ENCODE results near the gene CNGA3. TPM values are rescaled to one million over a fixed set of nuclear protein-coding genes. Genes with fewer than 3 reads are reported as not detected.

The CNGA3 gene
- total and polyA plus RNA-seq, 2 donors: 0.05 to 0.09 TPM

DNA sequence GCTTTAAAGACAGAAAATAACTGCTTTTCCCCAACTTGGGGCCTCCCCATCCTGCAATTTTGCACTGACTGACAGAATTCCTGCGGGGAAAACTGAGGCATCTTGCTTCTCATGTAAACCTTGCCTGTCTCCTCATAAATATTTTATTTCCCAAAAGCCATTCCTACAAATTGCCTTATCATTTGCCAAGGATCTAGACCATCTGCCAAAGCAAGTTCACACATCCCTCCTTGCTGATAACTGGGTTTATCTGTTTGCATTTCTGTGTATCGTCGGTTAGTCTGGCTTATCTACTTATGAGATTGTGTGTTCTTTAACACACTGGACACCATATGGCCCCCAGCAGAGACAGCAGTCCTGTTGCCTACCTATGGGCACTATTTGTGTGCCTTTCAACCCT is 3.0 kb upstream of the CNGA3 start:
- Histone ChIP-seq H3K36me3 (ENCODE audit: control insufficient read depth in 2 of 2, insufficient read depth in 2 of 2, low read length in 1 of 2) (no peaks in the 10 kb centered on the region), H3K4me3 (ENCODE audit: low read length in 2 of 2) (no peak overlapping the region), H3K27me3 (ENCODE audit: control insufficient read depth in 2 of 2, insufficient read depth in 1 of 2, low read length in 1 of 2) (peaks cover 34 to 49% of the 10 kb centered on the region in 2 donors), H3K9me3 (ENCODE audit: control insufficient read depth in 2 of 2, insufficient read depth in 1 of 2, low read length in 1 of 2) (peaks cover 0 to 14% of the 10 kb centered on the region in 2 donors), H3K27ac (ENCODE audit: low read depth in 1 of 2, low read length in 1 of 2) (no peak overlapping the region), H3K4me1 (ENCODE audit: control insufficient read depth in 2 of 2, insufficient read depth in 2 of 2, low read length in 2 of 2) (peaks cover 0 to 3% of the 10 kb centered on the region in 2 donors)
- WGBS: 83% methylated on average over 3 of the region's 3 CpGs
- DNase-seq (ENCODE audit: low read depth in 6 of 9, low spot score in 9 of 9): no peak

DNA sequence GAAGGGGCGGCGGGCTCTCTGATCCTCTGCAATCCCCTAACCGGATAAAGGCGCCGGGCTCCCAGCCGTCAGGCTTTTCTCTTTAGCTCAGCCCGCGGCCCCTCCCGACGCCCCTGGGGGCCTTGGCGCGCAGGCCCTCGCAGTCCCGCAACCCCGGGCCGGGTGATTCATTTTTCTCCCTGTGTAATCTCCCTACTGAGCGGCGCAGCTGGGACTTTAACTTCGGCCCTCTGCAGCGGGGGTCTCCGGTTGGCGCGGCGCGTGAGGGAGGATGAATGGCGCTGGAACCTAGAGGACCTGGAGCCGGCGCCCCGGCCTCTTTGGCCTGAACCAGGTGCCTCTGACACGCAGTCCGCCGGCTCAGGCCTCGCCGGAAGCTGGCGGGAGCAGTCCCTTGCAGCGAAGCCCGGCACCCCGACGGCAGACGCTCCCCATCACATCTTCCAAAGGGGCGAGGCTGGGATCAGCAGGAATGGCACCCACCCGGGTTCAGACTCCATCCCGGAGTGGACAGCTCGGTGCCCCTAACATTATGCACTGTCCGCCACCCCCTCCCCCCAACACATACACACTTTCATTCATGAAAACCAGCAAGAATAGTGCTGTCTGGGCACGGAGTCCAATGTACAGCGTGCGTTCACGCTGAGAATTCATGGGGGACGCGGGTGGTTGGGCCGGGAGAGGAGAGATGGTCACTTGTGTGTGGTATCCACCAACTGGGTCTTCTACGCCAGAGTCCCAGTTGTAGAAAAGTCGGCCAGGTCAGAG is 1.2 kb downstream of the CNGA3 start:
- Histone ChIP-seq H3K27ac (ENCODE audit: low read depth in 1 of 2, low read length in 1 of 2) (no peak overlapping the region), H3K36me3 (ENCODE audit: control insufficient read depth in 2 of 2, insufficient read depth in 2 of 2, low read length in 1 of 2) (no peaks in the 10 kb centered on the region), H3K9me3 (ENCODE audit: control insufficient read depth in 2 of 2, insufficient read depth in 1 of 2, low read length in 1 of 2) (peaks cover 0 to 14% of the 10 kb centered on the region in 2 donors), H3K27me3 (ENCODE audit: control insufficient read depth in 2 of 2, insufficient read depth in 1 of 2, low read length in 1 of 2) (peaks cover 42 to 65% of the 10 kb centered on the region in 2 donors), H3K4me3 (ENCODE audit: low read length in 2 of 2) (no peak overlapping the region), H3K4me1 (ENCODE audit: control insufficient read depth in 2 of 2, insufficient read depth in 2 of 2, low read length in 2 of 2) (peaks cover 0 to 3% of the 10 kb centered on the region in 2 donors)
- WGBS: 9% methylated on average over 54 of the region's 54 CpGs
- DNase-seq (ENCODE audit: low read depth in 6 of 9, low spot score in 9 of 9): no peak

DNA sequence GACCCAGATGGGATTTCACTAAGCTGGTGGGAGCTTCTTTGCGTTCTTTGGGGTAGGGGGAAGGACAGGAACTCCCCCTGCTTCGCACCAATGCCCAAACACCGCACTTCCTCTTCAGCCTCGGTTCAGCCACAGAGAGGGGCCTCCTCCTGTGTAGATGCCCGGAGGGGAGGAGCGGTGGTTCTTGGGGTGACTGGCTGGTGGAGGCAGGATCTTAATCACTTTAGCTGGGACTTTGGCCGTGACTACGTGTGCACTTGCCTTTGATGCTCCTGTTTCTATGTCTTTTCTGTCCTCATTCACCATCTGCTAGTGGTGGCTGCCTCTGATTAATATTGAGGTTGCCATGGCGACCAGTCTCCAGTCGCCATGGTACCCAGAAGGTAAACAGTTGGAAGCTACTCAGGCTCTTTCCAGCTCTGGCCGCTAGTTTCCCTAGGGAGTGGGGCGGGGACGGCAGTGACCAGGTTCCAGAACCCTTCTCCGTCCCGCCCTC is 1.9 kb downstream of the CNGA3 start:
- no peaks in the 10 kb centered on the region for H3K36me3 ChIP-seq (ENCODE audit: control insufficient read depth in 2 of 2, insufficient read depth in 2 of 2, low read length in 1 of 2)
- no peak overlapping the region for H3K27ac ChIP-seq (ENCODE audit: low read depth in 1 of 2, low read length in 1 of 2)
- no peak for DNase-seq (ENCODE audit: low read depth in 6 of 9, low spot score in 9 of 9)
- WGBS: 13% methylated on average over 15 of the region's 15 CpGs
- peaks cover 0 to 14% of the 10 kb centered on the region in 2 donors for H3K9me3 ChIP-seq (ENCODE audit: control insufficient read depth in 2 of 2, insufficient read depth in 1 of 2, low read length in 1 of 2)
- no peak overlapping the region for H3K4me3 ChIP-seq (ENCODE audit: low read length in 2 of 2)
- H3K27me3 ChIP-seq (ENCODE audit: control insufficient read depth in 2 of 2, insufficient read depth in 1 of 2, low read length in 1 of 2): peaks cover 40 to 67% of the 10 kb centered on the region in 2 donors
- peaks cover 0 to 3% of the 10 kb centered on the region in 2 donors for H3K4me1 ChIP-seq (ENCODE audit: control insufficient read depth in 2 of 2, insufficient read depth in 2 of 2, low read length in 2 of 2)

GRCh38 chr2:98350411-98350810 is 4.2 kb downstream of the CNGA3 start:
- no peaks in the 10 kb centered on the region for H3K36me3 ChIP-seq (ENCODE audit: control insufficient read depth in 2 of 2, insufficient read depth in 2 of 2, low read length in 1 of 2)
- WGBS: 94% methylated on average over 1 of the region's 1 CpG
- peaks cover 0 to 3% of the 10 kb centered on the region in 2 donors for H3K4me1 ChIP-seq (ENCODE audit: control insufficient read depth in 2 of 2, insufficient read depth in 2 of 2, low read length in 2 of 2)
- no peak overlapping the region for H3K4me3 ChIP-seq (ENCODE audit: low read length in 2 of 2)
- peaks cover 36 to 52% of the 10 kb centered on the region in 2 donors for H3K27me3 ChIP-seq (ENCODE audit: control insufficient read depth in 2 of 2, insufficient read depth in 1 of 2, low read length in 1 of 2)
- peaks cover 0 to 14% of the 10 kb centered on the region in 2 donors for H3K9me3 ChIP-seq (ENCODE audit: control insufficient read depth in 2 of 2, insufficient read depth in 1 of 2, low read length in 1 of 2)
- no peak overlapping the region for H3K27ac ChIP-seq (ENCODE audit: low read depth in 1 of 2, low read length in 1 of 2)
- DNase-seq (ENCODE audit: low read depth in 6 of 9, low spot score in 9 of 9): no peak

- WGBS: 82% methylated on average over 3 of the region's 3 CpGs
- DNase-seq (ENCODE audit: low read depth in 6 of 9, low spot score in 9 of 9): no peak
- Histone ChIP-seq H3K36me3 (ENCODE audit: control insufficient read depth in 2 of 2, insufficient read depth in 2 of 2, low read length in 1 of 2) (no peaks in the 10 kb centered on the region), H3K27ac (ENCODE audit: low read depth in 1 of 2, low read length in 1 of 2) (no peak overlapping the region), H3K4me1 (ENCODE audit: control insufficient read depth in 2 of 2, insufficient read depth in 2 of 2, low read length in 2 of 2) (no peaks in the 10 kb centered on the region), H3K4me3 (ENCODE audit: low read length in 2 of 2) (no peak overlapping the region), H3K27me3 (ENCODE audit: control insufficient read depth in 2 of 2, insufficient read depth in 1 of 2, low read length in 1 of 2) (peaks cover 0 to 10% of the 10 kb centered on the region in 2 donors), H3K9me3 (ENCODE audit: control insufficient read depth in 2 of 2, insufficient read depth in 1 of 2, low read length in 1 of 2) (no peaks in the 10 kb centered on the region)
Observed at GRCh38 chr2:98355881-98356280, 9.6 kb downstream of the CNGA3 start.

DNA sequence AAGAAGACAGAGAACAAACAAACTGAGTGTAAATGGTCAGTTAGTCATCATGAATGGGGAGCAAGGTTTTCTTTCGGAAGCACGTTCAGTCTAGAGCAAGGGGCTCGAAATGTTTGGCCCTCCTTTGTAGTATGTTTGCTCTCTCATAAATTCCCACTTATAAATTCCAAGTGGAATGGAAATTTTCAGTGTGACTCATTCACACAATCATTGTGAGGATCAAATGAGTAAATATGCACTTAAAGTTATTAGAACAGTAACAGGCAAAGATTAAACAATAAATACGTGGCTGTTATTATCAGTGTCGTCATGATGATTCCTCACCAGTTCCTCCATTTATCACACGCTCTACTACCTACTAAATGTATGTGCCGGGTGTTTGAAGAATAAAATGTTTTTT is 10.5 kb downstream of the CNGA3 start:
- peaks cover 0 to 10% of the 10 kb centered on the region in 2 donors for H3K27me3 ChIP-seq (ENCODE audit: control insufficient read depth in 2 of 2, insufficient read depth in 1 of 2, low read length in 1 of 2)
- no peak overlapping the region for H3K4me3 ChIP-seq (ENCODE audit: low read length in 2 of 2)
- no peaks in the 10 kb centered on the region for H3K9me3 ChIP-seq (ENCODE audit: control insufficient read depth in 2 of 2, insufficient read depth in 1 of 2, low read length in 1 of 2)
- no peaks in the 10 kb centered on the region for H3K36me3 ChIP-seq (ENCODE audit: control insufficient read depth in 2 of 2, insufficient read depth in 2 of 2, low read length in 1 of 2)
- H3K4me1 ChIP-seq (ENCODE audit: control insufficient read depth in 2 of 2, insufficient read depth in 2 of 2, low read length in 2 of 2): no peaks in the 10 kb centered on the region
- no peak overlapping the region for H3K27ac ChIP-seq (ENCODE audit: low read depth in 1 of 2, low read length in 1 of 2)
- DNase-seq (ENCODE audit: low read depth in 6 of 9, low spot score in 9 of 9): no peak
- 98% methylated on average over 7 of the region's 7 CpGs for WGBS

DNA sequence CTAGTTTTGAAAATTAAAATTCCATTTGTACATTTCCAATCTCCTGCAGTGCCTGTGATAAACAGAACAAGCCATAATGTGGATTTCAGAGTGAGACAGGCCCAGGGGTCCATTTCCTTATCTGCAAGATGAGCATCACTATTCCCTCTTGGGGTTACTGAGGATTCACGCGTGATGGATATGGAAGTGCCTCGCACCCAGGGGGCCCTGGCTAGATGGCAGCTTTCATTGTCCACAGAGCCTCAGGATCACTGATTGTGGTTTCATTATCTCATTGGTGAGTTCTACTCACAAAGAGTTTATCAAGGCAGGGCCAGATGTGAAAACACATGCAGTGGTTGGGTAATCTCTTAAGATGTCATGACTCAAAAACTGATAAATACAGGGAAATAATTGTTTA is 11.6 kb downstream of the CNGA3 start:
- no peak overlapping the region for H3K27ac ChIP-seq (ENCODE audit: low read depth in 1 of 2, low read length in 1 of 2)
- H3K9me3 ChIP-seq (ENCODE audit: control insufficient read depth in 2 of 2, insufficient read depth in 1 of 2, low read length in 1 of 2): no peaks in the 10 kb centered on the region
- 90% methylated on average over 3 of the region's 3 CpGs for WGBS
- H3K4me3 ChIP-seq (ENCODE audit: low read length in 2 of 2): no peak overlapping the region
- H3K4me1 ChIP-seq (ENCODE audit: control insufficient read depth in 2 of 2, insufficient read depth in 2 of 2, low read length in 2 of 2): no peaks in the 10 kb centered on the region
- no peak for DNase-seq (ENCODE audit: low read depth in 6 of 9, low spot score in 9 of 9)
- no peaks in the 10 kb centered on the region for H3K36me3 ChIP-seq (ENCODE audit: control insufficient read depth in 2 of 2, insufficient read depth in 2 of 2, low read length in 1 of 2)
- H3K27me3 ChIP-seq (ENCODE audit: control insufficient read depth in 2 of 2, insufficient read depth in 1 of 2, low read length in 1 of 2): peaks cover 0 to 7% of the 10 kb centered on the region in 2 donors

GRCh38 chr2:98359986-98360385 is 13.7 kb downstream of the CNGA3 start:
- Histone ChIP-seq H3K27me3 (ENCODE audit: control insufficient read depth in 2 of 2, insufficient read depth in 1 of 2, low read length in 1 of 2) (peaks cover 0 to 7% of the 10 kb centered on the region in 2 donors), H3K4me1 (ENCODE audit: control insufficient read depth in 2 of 2, insufficient read depth in 2 of 2, low read length in 2 of 2) (no peaks in the 10 kb centered on the region), H3K9me3 (ENCODE audit: control insufficient read depth in 2 of 2, insufficient read depth in 1 of 2, low read length in 1 of 2) (no peaks in the 10 kb centered on the region), H3K27ac (ENCODE audit: low read depth in 1 of 2, low read length in 1 of 2) (no peak overlapping the region), H3K4me3 (ENCODE audit: low read length in 2 of 2) (no peak overlapping the region), H3K36me3 (ENCODE audit: control insufficient read depth in 2 of 2, insufficient read depth in 2 of 2, low read length in 1 of 2) (no peaks in the 10 kb centered on the region)
- DNase-seq (ENCODE audit: low read depth in 6 of 9, low spot score in 9 of 9): no peak
- 98% methylated on average over 1 of the region's 1 CpG for WGBS

GRCh38 chr2:98367721-98368120 is 21.5 kb downstream of the CNGA3 start:
- H3K36me3 ChIP-seq (ENCODE audit: control insufficient read depth in 2 of 2, insufficient read depth in 2 of 2, low read length in 1 of 2): no peaks in the 10 kb centered on the region
- WGBS: 85% methylated on average over 1 of the region's 1 CpG
- H3K27ac ChIP-seq (ENCODE audit: low read depth in 1 of 2, low read length in 1 of 2): no peak overlapping the region
- peaks cover 0 to 11% of the 10 kb centered on the region in 2 donors for H3K9me3 ChIP-seq (ENCODE audit: control insufficient read depth in 2 of 2, insufficient read depth in 1 of 2, low read length in 1 of 2)
- peaks cover 0 to 8% of the 10 kb centered on the region in 2 donors for H3K27me3 ChIP-seq (ENCODE audit: control insufficient read depth in 2 of 2, insufficient read depth in 1 of 2, low read length in 1 of 2)
- H3K4me3 ChIP-seq (ENCODE audit: low read length in 2 of 2): no peak overlapping the region
- no peak for DNase-seq (ENCODE audit: low read depth in 6 of 9, low spot score in 9 of 9)
- H3K4me1 ChIP-seq (ENCODE audit: control insufficient read depth in 2 of 2, insufficient read depth in 2 of 2, low read length in 2 of 2): no peaks in the 10 kb centered on the region

Data from thymus (tissue), 11 donors.